TTC549 (cell line): ENCODE data around the gene POLDIP3.
"Not testable (repeated sequence)": the region's sequence is repeated elsewhere in the genome, so short reads cannot be mapped to it uniquely, and the experiment has no call there.

Source experiments
- FAIRE-seq: peaks from 2 replicates; lab custom pipeline; 2012; peaks lifted over from hg19 to GRCh38; lab: Jason Lieb, UNC

The POLDIP3 gene

DNA sequence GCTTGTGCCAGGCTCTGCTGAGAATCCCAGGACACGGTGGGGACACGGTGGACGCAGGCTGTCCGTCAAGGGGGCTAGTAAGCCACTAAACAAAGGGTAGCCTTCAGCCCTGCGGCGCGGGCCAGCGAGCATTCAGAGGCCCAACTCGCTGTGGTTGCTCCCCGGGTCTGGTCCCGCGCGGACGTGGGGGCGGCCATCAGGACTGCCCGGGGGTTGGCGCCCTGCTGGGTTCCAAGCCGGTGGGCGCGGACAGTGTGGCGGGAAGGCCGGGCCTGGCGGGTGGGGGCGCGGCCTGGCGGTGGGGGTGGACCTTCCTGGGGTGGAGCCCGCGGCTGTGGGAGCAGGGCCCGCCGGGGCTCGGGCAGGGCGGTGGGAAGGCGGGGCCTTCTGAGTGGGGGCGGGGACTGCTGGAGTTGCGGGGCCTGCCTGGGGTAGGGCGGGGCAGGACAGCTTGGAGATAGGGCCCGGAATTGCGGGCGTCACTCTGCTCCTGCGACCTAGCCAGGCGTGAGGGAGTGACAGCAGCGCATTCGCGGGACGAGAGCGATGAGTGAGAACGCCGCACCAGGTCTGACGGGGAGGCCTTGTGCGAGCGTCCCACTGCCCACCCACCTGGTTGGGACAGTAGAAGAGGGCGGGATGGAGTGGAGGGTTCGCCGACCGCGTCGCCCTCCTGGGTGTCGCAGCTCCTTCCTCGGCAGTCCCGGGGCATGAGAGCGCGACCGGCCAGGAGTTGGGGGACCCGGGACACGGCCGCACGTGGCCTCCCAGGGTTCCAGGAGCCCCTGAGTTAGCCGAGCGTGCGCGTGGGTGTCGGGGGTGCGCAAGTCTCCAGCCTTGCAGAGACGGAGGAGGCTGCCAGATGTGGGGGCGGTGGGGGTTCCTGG lies 61.0 kb downstream of the POLDIP3 start, which contains the start of gene SERHL2:
SERHL2 (plus strand) TSS at position 482 of the 887 bp plus-strand sequence; CDS start at position 547, 65 bp downstream.
- no peak for FAIRE-seq

DNA sequence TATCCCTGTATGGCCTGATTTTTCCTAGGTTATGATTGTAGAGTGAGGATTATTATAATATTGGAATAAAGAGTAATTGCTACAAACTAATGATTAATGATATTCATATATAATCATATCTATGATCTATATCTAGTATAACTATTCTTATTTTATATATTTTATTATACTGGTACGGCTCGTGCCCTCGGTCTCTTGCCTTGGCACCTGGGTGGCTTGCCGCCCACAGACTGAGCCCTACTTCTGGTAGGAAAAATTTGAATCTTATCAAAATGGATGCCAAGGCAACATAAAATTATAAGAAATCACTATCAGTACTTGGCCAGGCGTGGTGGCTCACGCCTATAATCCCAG lies 62.4 kb downstream of the POLDIP3 start:
- FAIRE-seq = not testable (repeated sequence)

DNA sequence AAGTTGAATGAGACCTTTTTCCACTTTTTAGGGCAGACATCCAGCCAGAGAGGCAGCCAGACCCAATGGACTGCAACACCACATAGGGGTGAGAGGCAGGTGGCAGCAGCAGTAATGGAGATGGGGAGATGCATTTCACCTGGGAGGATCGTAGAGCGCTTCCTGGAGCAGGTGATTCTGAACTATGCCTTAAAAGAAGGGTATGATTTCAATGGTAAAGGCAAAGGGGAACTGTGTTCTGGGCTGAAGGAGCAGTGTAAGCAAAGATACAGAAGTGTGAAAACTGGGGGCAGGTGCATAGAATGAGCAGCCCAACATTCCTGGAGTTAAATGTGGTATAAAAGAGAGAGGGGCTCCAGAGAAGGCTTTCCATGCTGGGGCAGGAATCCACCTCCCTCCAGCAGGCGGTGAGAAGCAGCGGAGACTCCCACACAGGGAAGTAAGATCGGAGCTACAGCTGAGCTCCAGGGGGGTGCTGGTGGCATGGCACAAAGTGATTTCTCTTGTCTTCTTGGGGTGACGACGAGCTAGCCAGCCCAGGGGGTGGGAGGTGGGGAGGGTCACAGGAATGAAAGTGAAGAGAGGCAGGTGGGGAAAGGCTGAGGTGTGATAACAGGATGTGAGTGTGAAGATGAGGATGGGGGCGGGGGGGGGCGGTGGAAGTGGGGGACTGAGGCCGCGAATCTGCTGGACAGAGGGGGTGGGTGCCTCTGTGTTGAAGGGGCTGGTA lies 65.2 kb downstream of the POLDIP3 start:
- no peak for FAIRE-seq

DNA sequence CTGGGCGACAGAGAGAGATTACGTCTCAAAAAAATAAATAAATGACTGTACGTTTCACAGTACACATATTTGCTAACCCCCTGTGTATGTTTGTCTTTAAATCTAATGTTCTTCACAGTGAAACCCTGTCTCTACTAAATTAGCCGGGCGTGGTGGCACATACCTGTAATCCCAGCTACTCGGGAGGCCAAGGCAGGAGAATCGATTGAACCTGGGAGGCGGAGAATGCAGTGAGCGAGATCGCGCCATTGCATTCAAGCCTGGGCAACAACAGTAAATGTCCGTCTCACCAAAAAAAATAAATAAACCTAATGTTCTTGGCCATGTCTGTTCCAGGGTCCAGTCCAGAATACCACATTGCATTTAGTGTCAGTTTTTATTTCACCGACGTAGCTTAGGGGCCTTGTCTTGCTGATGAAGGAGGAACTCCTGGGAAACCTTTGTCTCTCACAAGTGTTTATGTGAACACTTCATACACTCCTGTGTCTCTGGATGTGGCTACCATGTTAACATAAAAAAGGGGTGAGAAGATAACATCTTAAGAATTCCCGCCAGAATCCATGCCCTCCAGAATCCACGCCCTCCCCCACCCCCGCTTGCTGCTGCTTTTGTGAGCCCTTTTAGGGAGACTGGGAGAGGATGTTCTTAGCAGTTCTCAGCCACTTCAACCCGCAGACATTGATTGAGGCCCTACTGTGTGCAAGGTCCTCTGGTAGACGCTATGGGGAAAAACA lies 65.9 kb downstream of the POLDIP3 start:
- FAIRE-seq = no peak

DNA sequence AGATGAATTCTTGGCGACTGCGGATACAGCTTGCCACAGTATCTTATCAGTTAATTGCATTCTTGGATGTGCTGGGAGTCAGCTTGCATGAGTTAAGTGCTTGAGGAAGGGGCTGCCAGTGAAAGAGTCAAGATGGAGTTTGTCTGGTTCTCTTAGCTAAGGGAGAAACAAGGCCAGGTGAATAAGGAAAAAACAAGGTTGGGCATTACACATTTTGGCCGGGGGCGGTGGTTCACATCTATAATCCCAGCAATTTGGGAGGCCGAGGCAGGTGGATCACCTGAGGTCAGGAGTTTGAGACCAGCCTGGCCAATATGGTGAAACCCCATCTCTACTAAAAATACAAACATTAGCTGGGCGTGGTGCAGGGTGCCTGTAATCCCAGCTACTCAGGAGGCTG lies 66.6 kb downstream of the POLDIP3 start:
- FAIRE-seq = not testable (repeated sequence)

DNA sequence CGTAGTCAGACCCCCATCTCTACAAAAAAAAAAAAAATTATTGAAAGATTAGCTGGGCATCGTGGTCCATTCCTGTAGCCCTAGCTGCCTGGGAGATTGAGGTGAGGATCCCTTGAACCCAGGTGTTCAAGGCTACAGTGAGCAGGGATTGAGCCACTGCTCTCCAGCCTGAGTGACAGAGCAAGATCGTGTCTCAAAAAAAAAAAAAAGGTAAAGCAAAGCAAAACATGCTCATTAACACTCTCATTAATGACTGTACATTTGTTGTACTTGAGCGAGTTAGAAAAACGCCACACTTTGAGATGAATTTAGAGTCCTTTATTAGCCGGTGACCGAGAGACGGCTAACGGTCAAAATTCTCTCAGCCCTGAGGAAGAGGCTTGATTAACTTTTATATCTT lies 67.1 kb downstream of the POLDIP3 start:
- no peak for FAIRE-seq

DNA sequence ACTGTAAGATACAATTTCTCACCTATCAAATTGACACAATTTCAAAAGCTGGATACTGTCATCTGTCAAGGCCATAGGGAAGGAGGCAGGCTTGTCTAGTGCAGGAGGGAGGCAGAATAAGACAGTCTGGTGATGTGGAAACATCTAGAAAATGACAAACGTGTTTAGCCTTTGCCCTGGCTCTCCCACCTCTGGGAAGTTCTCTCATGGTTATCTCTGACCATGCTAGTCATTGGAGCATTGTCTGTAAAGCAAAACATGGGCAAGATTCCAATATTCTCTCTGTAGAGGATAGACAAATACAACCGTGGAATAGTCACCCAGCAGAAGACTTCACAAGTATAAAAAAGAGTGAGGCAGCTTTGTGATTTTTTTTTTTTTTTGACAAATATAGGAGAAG lies 70.0 kb downstream of the POLDIP3 start:
- FAIRE-seq = no peak

DNA sequence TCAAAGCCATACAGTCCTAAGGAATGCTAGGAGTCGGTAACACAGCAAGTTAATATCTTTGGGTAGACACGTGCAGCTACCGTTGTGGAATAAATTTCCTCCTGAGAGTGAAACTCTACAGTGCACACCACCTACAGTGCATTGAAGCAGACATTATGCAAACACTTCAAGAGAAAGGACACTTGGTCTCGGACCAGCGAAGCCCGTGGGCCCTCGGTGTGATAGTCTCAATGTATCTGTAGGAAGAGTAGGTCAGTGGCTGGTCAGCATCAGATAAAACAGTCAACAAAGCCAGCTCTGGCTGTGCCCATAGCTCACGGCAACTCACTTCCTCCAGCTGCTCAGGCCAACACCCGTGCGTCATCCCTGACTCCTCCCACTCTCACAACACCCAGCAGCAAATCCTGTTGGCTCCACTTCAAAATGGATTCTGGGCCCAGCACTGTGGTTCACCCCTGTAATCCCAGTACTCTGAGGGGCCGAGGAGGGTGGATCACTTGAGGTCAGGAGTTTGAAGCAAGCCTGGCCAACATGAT lies 75.4 kb downstream of the POLDIP3 start:
- FAIRE-seq = not testable (repeated sequence)

DNA sequence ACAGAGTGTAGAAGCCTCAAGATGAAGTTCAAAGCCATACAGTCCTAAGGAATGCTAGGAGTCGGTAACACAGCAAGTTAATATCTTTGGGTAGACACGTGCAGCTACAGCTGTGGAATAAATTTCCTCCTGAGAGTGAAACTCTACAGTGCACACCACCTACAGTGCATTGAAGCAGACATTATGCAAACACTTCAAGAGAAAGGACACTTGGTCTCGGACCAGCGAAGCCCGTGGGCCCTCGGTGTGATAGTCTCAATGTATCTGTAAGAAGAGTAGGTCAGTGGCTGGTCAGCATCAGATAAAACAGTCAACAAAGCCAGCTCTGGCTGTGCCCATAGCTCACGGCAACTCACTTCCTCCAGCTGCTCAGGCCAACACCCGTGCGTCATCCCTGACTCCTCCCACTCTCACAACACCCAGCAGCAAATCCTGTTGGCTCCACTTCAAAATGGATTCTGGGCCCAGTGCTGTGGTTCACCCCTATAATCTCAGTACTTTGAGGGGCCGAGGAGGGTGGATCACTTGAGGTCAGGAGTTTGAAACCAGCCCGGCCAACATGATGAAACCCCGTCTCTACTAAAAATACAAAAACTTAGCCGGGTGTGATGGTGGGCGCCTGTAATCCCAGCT lies 77.4 kb downstream of the POLDIP3 start:
- not testable (repeated sequence) for FAIRE-seq

DNA sequence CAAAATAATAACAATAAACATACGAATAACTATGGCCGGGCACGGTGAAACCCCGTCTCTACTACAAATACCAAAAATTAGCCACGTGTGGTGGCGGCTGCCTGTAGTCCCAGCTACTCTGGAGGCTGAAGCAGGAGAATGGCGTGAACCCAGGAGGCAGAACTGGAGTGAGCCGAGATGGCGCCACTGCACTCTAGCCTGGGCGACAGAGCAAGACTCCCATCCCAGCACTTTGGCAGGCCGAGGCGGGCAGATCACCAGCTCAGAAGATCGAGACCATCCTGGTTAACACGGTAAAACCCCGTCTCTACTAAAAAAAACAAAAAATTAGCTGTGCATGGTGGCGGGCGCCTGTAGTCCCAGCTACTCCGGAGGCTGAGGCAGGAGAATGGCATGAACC lies 78.0 kb downstream of the POLDIP3 start:
- not testable (repeated sequence) for FAIRE-seq

DNA sequence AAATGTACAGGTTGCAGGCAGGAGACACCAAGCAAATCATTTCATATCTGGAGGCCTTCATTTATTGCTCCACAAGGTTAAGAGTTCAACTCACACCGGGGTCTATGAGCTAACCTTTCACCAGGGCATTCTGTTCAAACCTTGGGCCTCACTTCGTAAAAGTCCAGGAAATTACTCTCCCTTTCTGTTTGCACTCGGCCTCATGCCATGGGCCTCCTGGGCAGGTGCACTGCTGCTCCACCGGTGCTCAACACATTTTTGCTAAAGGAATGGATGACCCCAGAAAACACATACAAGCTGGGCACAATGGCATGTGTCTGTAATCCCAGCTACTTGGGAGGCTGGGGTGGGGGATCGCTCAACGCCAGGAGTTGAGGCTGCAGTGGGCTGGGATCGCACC lies 78.5 kb downstream of the POLDIP3 start:
- FAIRE-seq = no peak

DNA sequence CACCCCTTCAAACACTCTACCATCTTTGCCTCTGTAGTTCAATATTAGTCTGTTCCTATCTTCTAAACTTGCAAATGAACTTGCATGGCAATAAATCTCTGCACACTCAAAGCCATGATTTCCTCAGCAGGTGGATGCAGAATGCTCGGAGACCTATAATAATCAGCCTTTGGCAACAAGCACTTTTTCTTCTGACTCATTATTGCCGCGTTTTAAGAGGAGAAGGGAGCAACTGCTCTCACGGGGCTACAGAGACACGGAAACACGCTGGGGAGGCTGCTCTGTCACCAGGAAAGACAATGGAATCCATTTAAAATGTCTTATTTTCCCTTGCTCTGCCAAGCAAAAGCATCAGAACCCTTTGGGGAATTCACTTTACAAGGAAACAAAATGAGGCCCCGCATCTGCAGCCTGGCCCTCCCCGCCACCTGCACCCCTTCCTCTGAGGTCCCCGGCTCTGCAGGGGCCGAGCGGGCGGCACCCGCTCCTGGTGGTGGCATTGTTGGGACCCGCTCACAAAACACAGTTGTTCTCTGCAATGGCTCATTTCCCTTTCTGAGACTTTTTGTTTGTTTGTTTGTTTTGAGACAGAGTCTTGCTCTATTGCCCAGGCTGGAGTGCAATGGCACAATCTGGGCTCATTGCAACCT lies 79.5 kb downstream of the POLDIP3 start:
- FAIRE-seq = not testable (repeated sequence)
